Endodermal cell (in vitro differentiated cells): ENCODE results near the gene BBS9. TPM values are rescaled to one million over a fixed set of nuclear protein-coding genes. Genes with fewer than 3 reads are reported as not detected.
A peak's percentile ranks its signal among the peaks of the same experiment; 100 is the strongest.

Source experiments
- DNase-seq: peaks from one replicate; pipeline ENCODE4 v3.0.0-alpha.2; 2017
- H3K27ac ChIP-seq: 2 replicates; pipeline ENCODE4 v1.5.1; 2013; ENCODE audit warnings: mild to moderate bottlenecking, low read depth, low read length, moderate library complexity
- H3K27me3 ChIP-seq: 2 replicates; pipeline ENCODE4 v1.6.1; 2013; ENCODE audit warnings: mild to moderate bottlenecking, low read length, moderate library complexity; ENCODE audit not compliant: insufficient read depth, control insufficient read depth, poor library complexity, severe bottlenecking
- H3K36me3 ChIP-seq: 2 replicates; pipeline ENCODE4 v1.7.0; 2013; ENCODE audit warnings: mild to moderate bottlenecking, low read length, moderate library complexity; ENCODE audit not compliant: control insufficient read depth, insufficient read depth
- H3K4me1 ChIP-seq: one replicate; pipeline ENCODE4 v1.7.0; 2013; ENCODE audit warnings: low read length; ENCODE audit not compliant: control insufficient read depth, insufficient read depth
- H3K4me3 ChIP-seq: 2 replicates; pipeline ENCODE4 v1.5.1; 2013; ENCODE audit warnings: mild to moderate bottlenecking, low read length, moderate library complexity
- H3K9ac ChIP-seq: 2 replicates; pipeline ENCODE4 v1.6.1; 2013; ENCODE audit warnings: mild to moderate bottlenecking, low read length, moderate library complexity; ENCODE audit not compliant: poor library complexity, severe bottlenecking; ENCODE audit errors: extremely low read depth
- H3K9me3 ChIP-seq: 2 replicates; pipeline ENCODE4 v1.6.1; 2013; ENCODE audit warnings: mild to moderate bottlenecking, low read length, moderate library complexity; ENCODE audit not compliant: control insufficient read depth
- H3K27ac Mint-ChIP-seq: 2 replicates; pipeline ENCODE4 v1.8.0; 2020; ENCODE audit warnings: mixed read lengths
- H3K27me3 Mint-ChIP-seq: 2 replicates; pipeline ENCODE4 v1.8.0; 2021; ENCODE audit warnings: mild to moderate bottlenecking, mixed read lengths; ENCODE audit not compliant: insufficient read depth
- H3K36me3 Mint-ChIP-seq: 2 replicates; pipeline ENCODE4 v1.8.0; 2020; ENCODE audit warnings: low read depth, mixed read lengths
- H3K4me1 Mint-ChIP-seq: 2 replicates; pipeline ENCODE4 v1.8.0; 2020; ENCODE audit warnings: mixed read lengths
- H3K4me3 Mint-ChIP-seq: 2 replicates; pipeline ENCODE4 v1.8.0; 2020; ENCODE audit warnings: mild to moderate bottlenecking, moderate library complexity, mixed read lengths
- H3K9me3 Mint-ChIP-seq: 2 replicates; pipeline ENCODE4 v1.8.0; 2020; ENCODE audit warnings: mild to moderate bottlenecking, mixed read lengths
- WGBS, 2 experiments: methylation state at CpG; one replicate each; pipeline versions ENCODE4 v1.1.5 to v1.1.7; 2013; ENCODE audit warnings: missing lambda C conversion rate in 2 of 2, mixed read lengths in 1 of 2; ENCODE audit not compliant: insufficient coverage in 1 of 2, insufficient read length in 1 of 2; 5-methylcytosine and 5-hydroxymethylcytosine counted together
- total RNA-seq, 2 donors: library from RNA; stranded (reverse); fragmentation: NEBNext Ultra II Directional in 1 of 2; extraction: Animal tissue kit (Norgen Biotek cat#: 25700) in 1 of 2; gene quantifications; 2 replicates in 1 of 2; 3 replicates in 1 of 2; pipeline ENCODE4 v1.2.1, GENCODE V29; 2021
- TF ChIP-seq, protein P1 (sequence below): fragments of 200-600 bp; sonication (generic); conservative IDR thresholded peaks from 2 replicates; pipeline ENCODE4 v1.5.0; 2021; ENCODE audit warnings: antibody characterized with exemption, mild to moderate bottlenecking

BBS9 gene
- total RNA-seq, 2 donors from 2014 or later, result 20.7 to 21.6 TPM

DNA sequence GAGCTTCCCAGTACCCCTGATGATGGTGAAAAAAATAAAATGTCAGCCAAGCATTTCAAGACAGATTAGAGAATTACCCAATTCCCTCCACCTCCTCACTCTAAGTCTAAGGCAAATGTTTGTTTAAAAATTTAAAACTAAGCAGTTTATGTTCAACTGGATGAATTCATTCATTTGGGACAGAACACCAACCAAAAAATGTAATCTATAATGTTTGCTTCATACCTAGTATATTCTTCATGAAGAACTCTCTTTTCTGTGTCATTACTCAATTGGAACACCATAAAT, 450.3 kb downstream of the BBS9 start:
- H3K4me3 ChIP-seq, result no peak overlapping the region
- H3K27me3 Mint-ChIP-seq, result no peaks in the 10 kb centered on the region
- H3K27me3 ChIP-seq, result no peaks in the 10 kb centered on the region
- peaks cover 5% of the 10 kb centered on the region for H3K4me1 Mint-ChIP-seq
- no peak overlapping the region for H3K27ac ChIP-seq
- no peak for DNase-seq
- H3K9ac ChIP-seq, result no peak overlapping the region
- no peak overlapping the region for H3K4me3 Mint-ChIP-seq
- H3K9me3 ChIP-seq, result no peaks in the 10 kb centered on the region
- peaks cover 12% of the 10 kb centered on the region for H3K36me3 Mint-ChIP-seq
- TF ChIP-seq, protein P1, sequence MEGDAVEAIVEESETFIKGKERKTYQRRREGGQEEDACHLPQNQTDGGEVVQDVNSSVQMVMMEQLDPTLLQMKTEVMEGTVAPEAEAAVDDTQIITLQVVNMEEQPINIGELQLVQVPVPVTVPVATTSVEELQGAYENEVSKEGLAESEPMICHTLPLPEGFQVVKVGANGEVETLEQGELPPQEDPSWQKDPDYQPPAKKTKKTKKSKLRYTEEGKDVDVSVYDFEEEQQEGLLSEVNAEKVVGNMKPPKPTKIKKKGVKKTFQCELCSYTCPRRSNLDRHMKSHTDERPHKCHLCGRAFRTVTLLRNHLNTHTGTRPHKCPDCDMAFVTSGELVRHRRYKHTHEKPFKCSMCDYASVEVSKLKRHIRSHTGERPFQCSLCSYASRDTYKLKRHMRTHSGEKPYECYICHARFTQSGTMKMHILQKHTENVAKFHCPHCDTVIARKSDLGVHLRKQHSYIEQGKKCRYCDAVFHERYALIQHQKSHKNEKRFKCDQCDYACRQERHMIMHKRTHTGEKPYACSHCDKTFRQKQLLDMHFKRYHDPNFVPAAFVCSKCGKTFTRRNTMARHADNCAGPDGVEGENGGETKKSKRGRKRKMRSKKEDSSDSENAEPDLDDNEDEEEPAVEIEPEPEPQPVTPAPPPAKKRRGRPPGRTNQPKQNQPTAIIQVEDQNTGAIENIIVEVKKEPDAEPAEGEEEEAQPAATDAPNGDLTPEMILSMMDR, result no peak
- no peaks in the 10 kb centered on the region for H3K36me3 ChIP-seq
- H3K4me1 ChIP-seq, result no peaks in the 10 kb centered on the region
- no peak overlapping the region for H3K27ac Mint-ChIP-seq
- peaks cover 12% of the 10 kb centered on the region for H3K9me3 Mint-ChIP-seq

DNA sequence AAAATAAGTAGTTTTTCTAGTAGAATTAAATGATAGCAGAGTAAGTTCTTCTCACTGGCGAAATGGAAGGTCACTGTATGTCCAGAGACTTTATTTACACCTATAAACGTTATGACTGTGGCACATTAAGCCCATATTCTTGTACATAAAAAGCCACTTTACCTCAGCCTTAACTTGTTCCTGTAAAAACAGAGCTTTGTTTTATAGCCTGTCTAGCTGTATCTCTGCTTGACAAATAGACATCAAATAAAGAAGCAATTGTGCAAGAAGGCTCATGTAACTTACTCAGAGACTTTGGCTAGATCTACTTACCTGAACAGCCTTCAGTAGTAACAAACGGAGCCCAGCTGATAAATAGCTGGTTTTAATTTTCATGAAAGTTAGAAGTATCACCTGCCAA, 451.9 kb downstream of the BBS9 start:
- H3K4me1 Mint-ChIP-seq, result peaks cover 5% of the 10 kb centered on the region
- Histone ChIP-seq H3K36me3 (no peaks in the 10 kb centered on the region), H3K9me3 (no peaks in the 10 kb centered on the region), H3K9ac (no peak overlapping the region), H3K27me3 (no peaks in the 10 kb centered on the region), H3K4me3 (no peak overlapping the region), H3K4me1 (no peaks in the 10 kb centered on the region), H3K27ac (no peak overlapping the region)
- no peak for DNase-seq
- peaks cover 4% of the 10 kb centered on the region for H3K36me3 Mint-ChIP-seq
- TF ChIP-seq, protein P1, result no peak
- H3K9me3 Mint-ChIP-seq, result peaks cover 12% of the 10 kb centered on the region
- no peak overlapping the region for H3K4me3 Mint-ChIP-seq
- no peak overlapping the region for H3K27ac Mint-ChIP-seq
- 84 to 100% methylated on average over 2 to 3 of the region's 3 CpGs for WGBS, 2 experiments
- no peaks in the 10 kb centered on the region for H3K27me3 Mint-ChIP-seq

GRCh38 chr7:33582104-33582503, 452.7 kb downstream of the BBS9 start:
- Mint-ChIP-seq H3K36me3 (no peaks in the 10 kb centered on the region), H3K4me1 (peaks cover 5% of the 10 kb centered on the region), H3K4me3 (no peak overlapping the region), H3K9me3 (peaks cover 10% of the 10 kb centered on the region), H3K27me3 (no peaks in the 10 kb centered on the region), H3K27ac (peak overlapping the region; percentile 23)
- H3K4me1 ChIP-seq, result no peaks in the 10 kb centered on the region
- no peaks in the 10 kb centered on the region for H3K27me3 ChIP-seq
- TF ChIP-seq, protein P1, result no peak
- DNase-seq, result no peak
- 91 to 100% methylated on average over 1 of the region's 1 CpG for WGBS, 2 experiments
- no peaks in the 10 kb centered on the region for H3K36me3 ChIP-seq
- no peak overlapping the region for H3K27ac ChIP-seq
- no peak overlapping the region for H3K4me3 ChIP-seq
- no peak overlapping the region for H3K9ac ChIP-seq
- no peaks in the 10 kb centered on the region for H3K9me3 ChIP-seq
